HG03108 (cell line): Measurements from ENCODE around the gene DENND1A.

Experiments
- ATAC-seq: cut with Tn5 transposase; IDR thresholded peaks from one replicate; pipeline ENCODE4 v1.9.1; 2021; ENCODE audit warnings: moderate library complexity; ENCODE audit not compliant: unreplicated experiment

The DENND1A gene

DNA sequence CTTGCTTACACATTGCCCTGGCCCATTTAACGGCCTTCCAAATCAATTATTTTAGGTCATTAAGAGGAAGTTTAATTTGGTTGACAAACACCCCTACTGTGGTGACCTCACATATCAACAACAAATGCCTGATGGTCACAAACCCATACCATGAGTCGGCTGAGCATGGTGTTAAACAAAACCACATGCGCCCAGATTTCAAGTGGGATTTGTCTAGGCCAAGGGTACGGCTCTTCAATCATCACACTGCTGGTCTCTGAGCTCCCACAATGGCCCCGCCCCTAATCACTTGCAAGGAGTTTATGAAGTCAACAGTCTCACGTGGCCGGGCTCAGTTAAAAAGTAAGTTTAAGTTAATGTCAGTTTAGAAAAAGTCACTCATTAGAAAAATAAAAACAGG is 330.1 kb downstream of the DENND1A start:
- ATAC-seq = no peak

DNA sequence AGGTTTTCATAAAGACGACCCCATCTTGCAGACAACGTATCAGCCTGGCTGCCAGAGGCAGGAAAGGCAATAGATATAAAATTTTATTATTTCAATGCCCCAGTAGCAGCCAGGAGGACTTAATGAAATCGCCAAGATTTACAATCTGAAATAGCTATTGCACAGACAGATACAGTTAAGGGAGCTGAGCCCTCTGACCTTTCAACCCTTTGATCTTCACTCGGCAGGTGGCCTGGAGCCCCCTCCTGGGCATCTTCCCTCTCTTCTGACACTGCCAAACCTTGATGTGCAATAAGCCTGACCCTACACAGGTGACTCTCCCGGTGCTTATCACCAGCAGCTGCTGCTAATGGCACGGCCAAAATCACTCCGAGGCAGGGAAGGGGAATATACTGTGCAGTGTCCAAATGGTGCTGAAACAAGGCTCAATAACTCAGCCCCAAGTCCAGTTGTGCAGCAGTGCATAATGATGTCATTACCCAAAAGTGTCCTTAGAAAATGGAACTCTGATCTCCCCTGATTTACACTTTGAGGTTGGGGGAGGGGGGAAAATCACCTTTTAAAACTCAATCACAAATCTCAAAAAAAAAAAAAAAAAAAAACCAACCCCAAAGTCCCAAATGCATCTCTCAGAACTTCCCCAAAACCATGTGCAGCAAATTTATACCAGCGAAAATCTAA is 331.9 kb downstream of the DENND1A start:
- no peak for ATAC-seq

DNA sequence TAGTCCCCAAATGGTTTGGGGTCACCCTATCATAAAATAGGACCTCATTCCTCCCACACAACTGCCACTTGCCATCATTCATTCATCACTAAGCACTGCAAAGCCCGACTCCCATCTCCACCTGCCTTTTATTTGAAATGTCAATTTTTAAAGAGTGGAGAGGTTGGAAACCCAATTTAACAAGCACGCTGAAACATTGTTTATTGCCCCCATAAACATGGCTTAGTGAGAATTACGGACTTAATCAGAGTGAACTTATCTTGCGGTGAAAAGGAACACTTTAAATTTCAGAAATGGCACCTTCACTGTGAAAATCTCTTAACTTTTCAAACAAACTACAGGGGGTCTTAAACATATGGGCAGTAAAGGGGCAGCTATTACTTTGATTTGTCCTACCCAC is 332.9 kb downstream of the DENND1A start:
- ATAC-seq = no peak

DNA sequence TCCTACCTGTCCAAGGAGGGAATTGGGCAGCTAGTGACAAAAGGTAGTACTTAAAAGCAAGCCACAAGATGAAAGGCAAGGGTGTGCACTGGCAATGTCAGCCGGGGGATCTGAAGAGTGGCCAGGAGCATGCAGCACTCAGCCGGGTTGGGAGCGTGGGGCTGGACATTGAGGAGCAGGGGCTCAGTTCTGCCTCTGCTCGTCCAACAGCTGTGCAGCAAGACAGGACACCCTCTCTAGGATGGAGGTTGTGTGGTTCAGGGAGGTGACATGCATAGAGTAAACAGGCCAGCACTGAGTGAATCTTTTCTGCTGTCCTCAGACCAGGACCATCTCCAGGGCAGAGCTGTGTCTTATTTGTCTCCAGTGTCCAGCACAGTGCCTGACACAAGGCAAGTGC is 338.6 kb downstream of the DENND1A start:
- ATAC-seq = no peak

DNA sequence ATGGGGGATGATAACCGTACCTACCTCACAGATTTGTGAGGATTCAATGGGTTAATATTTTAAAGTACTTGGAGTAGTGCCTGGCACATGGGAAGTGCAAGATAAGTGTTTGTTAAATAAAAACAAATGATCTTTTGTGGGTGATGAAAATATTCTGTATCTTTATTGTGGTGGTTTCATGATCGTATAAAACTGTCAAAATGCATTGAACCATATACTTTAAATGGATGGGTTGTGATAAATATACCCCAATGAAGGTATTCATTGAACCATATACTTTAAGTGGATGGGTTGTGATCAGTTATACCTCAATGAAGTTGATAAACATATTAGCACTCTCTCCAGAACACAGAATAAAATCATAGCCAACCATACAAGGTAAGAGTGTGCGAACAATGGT is 339.4 kb downstream of the DENND1A start:
- no peak for ATAC-seq

DNA sequence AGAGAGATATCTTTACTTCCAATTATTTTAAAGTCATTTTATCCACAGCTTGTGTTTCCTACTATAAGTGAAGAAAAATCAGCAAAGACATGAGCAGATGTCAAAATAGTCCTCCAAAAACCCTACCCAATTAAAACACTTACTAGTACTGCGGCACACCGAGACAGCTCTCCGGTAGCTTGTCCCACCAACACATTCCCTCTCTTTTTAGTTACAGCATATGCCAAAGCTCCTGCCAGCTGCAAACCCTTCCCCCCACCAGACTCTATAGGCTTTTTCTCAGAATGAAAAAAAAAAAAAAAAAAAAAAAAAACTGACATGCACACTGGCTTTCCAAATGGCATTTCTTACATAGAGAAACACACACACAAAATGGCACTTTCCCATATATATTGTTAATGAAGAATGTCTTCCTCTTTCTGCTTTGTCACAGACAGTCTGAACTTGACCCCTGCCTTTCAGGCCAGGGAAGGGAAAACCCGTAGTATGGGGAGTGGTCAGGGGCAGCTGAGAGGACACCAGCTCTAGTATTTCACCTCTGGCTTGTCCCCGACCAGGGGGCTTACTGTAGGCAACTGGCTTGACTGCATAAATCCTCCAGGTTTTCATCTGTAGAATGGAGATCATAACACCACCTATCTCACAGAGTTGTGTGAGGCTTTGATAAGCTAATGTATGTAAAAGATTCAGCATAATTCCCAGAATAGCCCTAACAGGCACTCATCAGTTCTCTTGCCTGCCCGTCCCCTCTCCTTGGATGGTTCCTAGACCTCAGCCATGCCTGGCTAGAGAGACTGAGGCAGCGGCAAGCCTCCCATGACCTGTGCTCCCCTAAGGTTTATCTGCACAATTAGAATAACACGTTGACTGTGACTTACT is 340.3 kb downstream of the DENND1A start:
- ATAC-seq = no peak

DNA sequence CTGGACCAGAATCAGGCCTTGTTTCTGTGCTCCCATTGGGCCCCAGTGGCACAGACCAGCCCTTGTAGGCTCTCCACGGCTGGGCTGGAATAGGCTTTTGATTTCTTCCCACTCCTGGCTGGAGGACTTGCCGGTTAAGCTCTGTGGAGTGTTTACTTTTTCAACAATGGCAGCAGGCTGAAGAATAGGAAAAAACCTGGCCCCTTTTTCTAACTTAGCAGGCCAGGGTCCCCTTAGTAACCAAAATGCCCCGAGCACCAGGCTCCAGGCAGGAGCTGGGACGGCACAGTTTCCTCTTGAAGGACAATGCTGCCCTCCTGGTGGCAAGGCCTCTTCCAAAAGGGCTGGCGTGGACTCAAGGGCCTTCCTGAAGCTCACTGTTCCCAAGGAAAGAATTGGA is 343.7 kb downstream of the DENND1A start:
- no peak for ATAC-seq

DNA sequence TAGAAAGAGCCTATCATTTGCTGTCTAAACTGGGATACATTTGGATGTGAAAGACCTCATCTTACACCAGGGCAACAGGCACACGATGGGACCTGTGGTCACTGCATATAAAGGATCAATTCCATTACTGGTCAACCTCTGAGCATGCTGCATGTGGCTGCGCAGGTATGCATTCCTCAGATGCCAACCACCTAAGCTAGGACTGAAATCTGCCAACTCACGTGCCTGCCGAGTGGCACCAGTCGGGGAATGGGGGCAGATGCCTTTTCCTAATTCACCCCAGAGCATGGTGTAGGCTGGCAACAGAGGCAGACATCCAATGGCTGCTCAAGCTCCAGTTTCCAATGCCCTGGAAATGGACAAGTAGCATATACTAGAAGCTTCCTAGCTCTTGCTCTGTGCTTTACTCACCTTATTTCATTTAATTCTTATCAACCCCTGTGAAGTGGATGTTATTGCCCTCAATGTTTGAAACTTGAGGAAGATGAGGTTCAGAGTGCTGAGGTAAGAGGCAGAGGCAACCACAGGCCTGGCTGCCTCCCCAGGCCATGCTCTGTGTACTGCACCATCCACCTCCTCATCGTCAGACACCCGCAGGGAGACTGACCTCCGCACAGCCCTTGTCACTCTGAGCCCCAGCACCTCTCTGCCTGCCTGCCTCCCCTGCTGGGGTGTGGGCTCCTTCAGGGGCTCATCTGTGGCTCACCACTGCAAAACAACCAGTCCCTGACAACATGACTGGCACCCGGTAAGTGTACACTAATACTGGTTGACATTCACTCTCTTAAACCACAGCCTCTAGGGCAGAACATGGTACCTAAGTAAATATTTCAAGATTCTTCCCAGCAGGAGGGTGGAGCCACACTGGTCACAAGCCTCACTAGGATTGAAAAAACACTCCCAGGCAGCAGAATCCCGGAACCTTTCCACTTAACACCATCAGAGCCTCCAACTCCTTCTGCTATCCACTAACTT is 345.4 kb downstream of the DENND1A start:
- no peak for ATAC-seq

DNA sequence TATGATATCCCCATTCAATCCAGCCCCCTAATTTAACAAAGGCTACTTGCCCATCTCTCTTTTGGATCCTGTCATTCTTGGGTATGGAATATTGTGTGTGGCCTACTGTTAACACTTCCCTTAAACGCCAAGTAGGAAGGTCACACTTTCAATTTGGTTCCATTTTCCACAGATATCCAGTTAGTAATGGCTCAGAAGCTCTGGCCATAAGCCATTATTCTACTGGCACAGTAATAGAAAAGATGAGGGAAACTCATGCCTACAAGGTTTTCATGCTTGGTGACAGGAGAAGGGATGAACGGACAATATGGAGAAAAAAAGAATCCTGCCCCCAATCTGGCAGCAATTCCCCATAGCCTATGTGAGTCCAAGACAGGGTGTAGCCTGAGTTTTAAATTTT is 346.3 kb downstream of the DENND1A start:
- no peak for ATAC-seq

DNA sequence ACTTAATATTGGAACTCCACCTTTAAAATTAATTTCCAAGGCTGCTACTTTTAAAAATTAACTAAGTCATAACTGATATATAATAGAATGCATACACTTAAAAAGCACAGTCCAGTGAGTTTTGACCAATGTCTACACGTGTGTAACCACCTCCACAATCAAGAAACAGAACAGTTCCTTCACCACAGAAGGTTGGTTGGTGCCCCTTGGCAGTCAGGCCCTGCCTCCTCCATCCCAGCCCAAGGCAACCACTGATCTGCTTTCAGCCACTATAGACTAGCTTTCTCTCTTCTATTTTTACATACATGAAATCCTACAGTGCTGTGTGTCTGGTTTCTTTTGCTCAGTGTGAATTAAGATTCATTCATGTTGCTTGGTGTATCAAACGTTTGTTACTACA is 358.7 kb downstream of the DENND1A start:
- ATAC-seq = no peak

DNA sequence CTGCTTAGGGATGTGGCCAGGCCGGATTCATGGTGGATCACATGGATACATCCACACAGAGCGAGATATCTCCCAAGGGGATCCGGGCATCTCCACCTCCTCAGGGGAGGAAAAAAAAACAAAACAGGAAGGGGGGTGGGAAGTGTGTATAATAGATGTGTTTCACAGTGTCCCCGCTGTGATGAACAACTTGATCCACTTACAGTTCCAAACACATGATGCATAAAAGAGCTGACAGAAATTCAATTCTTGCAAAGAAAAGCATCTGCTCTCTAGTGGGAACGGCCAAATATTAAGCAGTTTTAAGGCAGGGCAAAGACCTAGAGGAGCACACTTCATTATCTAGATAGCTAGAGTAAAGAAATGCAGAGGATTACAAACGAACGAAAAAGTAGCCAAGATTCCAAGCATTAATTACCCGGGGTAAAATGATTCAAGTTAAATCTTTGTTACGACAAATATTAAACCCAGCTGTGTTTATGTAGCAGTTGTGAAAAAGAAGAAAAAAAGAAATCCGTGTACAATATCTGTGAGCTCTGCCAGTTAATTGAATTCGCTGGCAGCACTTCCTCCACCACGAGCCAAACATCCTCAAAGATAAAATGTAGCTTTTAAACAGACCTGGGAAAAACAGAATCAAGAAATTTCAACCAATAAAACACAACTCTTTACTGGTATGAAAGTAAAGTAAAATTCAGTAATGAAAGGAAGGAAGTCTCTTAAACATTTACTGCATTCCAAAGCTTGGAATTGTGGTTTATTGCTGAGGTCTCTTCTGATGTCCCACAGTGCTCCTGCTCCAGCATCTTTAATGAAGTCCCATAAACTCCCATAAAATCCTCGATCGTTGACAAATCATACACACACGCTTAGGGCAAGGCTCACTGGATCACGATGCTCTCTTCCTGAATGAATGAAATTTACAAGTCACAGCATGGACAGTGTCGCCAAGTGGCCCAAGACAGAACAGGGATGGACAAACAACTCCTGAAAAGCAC is 360.9 kb downstream of the DENND1A start:
- no peak for ATAC-seq

DNA sequence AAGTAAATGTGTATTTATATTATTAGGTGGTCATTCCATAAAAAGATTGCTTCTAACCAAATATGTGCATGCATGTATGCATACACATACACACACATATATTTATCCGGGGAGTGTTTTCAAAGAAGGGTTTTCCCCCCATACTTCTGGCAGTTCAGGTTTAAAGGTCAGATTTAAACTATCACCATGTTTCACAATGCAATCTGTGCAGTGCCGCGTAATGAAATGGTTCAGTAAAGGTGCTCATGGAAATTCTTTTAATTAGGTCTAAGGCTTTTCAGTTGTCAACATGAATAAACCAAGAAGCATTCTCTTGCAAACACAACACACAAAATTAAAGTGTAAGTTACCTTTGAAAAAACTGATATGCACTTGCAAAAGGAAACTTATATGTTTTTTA is 362.9 kb downstream of the DENND1A start:
- ATAC-seq = no peak

DNA sequence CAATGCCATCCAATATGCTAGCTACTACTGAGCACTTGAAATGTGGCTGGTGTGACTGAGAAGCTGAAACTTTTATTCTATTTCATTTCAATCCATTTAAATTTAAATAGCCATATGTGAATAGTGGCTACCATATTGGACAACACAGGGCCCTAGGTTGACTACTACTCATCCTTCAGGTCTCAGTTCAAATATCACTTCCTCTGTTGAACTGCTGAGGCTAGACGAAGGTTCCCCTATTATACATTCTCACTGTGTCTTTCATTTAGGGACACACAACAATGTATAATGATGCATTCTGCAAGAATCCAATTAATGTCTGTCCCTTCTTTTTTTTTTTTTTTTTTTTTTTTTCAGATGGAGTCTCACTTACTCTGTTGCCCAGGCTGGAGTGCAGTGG is 365.3 kb downstream of the DENND1A start:
- ATAC-seq = no peak

DNA sequence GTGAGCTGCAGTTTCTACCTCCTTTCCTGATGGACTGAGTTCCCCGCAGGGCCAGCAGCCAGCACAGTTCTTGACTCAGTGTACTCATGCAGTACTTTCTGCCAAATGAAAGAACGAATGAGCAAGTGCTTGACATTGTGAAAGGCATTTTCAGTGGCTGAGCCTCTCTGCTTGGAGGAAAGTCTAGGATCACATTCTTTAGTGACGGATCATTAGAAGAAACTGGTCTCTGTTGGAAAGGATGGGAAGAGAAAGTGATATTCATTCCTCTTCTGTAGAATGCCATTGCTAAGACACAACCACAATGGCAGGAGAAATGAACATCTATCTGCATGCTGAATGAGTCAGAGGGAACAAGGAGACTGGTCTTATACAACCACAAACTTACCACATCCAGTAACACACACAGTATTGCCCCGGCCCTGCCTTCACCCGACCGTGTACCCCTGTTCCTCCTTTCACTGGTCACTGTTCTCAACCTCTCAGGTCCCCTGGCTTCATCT is 367.0 kb downstream of the DENND1A start:
- no peak for ATAC-seq

DNA sequence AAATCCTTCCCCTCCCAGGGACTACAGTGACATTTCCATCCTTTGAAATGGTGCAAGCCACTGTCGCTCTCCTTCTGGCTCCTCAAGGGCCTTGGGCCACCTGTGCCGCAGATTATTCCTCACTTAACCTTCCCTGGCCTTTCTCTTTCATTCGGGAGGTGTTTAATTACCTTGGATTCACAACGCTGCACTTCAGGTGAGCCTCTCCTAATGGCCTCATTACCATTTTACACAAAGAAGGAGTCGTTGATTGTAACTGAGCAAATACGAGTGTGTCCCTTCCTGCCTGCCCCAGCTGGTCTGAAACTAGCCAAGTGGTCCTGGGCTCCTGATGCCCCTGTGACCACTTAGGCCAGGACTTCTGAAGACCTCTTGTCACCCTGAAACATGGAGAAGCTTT is 368.9 kb downstream of the DENND1A start:
- no peak for ATAC-seq

DNA sequence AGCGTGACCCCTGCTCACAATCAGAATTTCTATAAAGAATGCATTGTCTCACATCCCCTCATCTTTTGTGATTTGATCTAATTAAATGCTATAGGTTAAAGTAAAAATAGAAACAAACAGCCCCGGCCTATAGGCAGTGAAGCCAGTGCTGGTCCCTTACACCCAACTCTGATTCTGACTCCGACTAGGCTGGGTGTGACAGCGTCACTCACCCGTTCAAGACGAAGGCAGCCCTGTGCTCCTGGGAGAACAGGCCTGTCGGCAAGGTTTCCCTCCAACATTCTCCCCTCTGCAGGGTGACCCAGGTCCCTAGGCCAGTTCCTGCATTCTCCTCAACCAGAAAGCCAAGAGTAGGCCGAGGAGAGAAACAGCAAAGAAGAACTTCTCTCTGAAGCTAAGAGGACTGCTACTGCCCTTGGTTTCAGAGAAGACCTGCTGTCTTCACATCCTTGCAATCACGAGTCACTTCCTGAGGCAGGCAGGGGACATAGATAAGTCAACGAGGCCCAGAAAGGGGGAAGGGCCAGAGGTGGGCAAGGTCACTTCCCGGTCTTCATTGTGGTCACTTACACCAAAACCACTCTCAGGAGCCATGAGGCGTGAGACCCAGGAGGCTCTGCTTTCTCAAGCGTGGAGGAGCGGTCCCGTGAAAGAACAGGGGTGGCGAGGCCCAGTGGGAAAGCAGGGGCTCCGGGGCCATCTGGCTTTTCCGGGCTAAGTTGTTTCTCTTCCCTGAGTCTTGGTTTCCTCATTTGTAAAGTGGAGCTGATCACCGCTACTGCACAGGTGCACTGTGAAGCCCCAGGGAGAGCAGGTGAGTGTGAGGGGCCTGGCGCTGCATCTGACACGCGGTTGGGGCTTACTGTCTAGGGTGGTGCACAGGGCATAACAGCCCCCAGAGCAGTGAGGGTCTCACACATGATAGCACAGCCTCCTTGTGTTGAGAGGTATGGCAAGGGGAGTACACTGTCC is 373.2 kb downstream of the DENND1A start:
- ATAC-seq = no peak

DNA sequence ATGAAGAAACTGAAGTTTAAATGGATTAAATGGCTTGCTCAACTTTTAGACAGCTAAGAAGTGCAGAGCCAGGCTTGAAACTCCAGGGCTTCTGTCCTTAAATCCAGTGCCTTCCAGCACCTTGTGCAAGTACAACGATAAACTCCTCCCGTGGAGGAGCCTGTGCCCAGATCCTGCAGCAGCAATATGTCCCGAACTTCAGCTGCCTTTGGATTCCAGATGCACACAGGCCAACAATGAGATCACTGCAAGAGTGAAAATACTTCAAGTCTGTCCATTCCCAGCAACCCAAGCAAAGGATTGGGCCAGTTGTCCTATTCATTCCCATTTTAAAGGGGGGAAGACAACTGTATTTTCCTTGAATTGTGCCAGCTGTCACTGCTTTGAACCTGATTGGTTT is 374.3 kb downstream of the DENND1A start:
- no peak for ATAC-seq

DNA sequence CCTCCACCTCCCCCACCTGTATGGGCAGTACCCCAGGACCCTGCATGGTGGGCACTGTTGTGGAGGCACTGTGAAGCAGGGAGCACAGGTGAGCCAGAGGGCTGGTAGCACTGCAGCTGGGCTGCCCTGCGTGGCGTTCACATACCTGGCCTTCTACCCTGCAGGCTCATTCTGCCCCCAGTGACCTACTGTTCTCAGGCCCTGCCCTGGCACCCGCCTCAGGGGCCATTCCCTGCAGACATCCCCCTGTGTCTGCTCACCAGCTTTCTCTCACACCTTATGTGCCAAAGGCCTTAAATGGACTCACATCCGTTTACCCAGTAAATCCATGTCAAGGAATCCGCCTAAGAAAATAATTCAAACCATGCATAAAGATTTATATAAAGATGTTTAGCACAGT is 377.4 kb downstream of the DENND1A start:
- ATAC-seq = no peak

DNA sequence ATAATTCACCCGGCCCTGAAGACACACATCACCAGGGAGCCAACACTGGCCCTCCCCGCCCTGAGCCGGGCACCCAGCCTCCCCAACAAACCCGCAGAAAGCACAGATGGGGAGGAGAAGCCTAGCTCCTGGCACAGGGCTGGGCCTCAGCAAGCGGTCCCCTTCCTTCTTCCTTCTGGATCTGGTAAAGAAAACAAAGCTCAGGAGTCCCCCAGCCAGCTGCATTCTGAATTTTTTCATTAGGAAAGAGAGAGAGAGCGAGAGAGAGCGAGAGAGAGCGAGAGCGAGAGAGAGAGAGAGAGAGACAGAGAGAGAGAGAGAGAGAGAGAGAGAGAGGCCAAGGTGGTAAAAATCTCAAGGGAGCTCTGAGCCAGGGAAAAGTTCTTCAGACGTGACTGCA is 378.2 kb downstream of the DENND1A start:
- no peak for ATAC-seq
